RWPE1 (cell line): ENCODE data around the gene LYPD6.

Experiments used
- CTCF ChIA-PET: fragments of 350-600 bp; sonication (Branson Sonifier 250); formaldehyde crosslinking; extraction: SDS; loops from one replicate; lab custom pipeline; 2021; lab: Yijun Ruan, JAX
- POLR2A ChIA-PET: fragments of 400-600 bp; formaldehyde crosslinking; extraction: SDS; loops from one replicate; lab custom pipeline; 2020; ENCODE audit warnings: antibody characterized with exemption; ENCODE audit not compliant: low non-redundant PET; lab: Yijun Ruan, JAX
- DNase-seq: peaks from one replicate; pipeline ENCODE4 v3.0.0; 2012; ENCODE audit warnings: low spot score
- H3K27ac ChIP-seq: fragments of 450-650 bp; 2 replicates; pipeline ENCODE4 v1.5.1; 2017
- TF ChIP-seq, protein P1 (sequence below): fragments of 450-650 bp; conservative IDR thresholded peaks from 2 replicates; pipeline ENCODE4 v1.5.1; 2017; ENCODE audit warnings: low read depth, mild to moderate bottlenecking

The LYPD6 gene

DNA sequence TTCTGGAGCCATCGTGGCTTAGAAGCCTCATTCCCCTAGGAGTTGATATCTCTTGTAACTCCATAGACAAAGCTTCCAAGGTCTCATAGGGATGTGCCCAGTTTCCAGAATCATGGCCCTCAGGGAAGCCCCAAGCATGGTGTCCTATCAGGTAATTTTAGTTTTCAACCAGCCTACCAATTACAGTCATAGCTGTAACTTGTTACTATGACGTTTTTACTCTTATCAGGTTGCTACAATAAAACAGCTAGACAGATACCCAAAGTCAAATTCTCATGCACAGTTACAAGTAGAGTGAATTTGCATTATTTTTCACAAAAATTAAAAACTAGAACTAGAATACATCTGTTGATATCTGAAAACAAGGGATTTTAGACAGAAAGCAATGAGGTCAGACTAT is 8.9 kb downstream of the LYPD6 start:
- CTCF ChIA-PET = no interaction called here
- TF ChIP-seq, protein P1, sequence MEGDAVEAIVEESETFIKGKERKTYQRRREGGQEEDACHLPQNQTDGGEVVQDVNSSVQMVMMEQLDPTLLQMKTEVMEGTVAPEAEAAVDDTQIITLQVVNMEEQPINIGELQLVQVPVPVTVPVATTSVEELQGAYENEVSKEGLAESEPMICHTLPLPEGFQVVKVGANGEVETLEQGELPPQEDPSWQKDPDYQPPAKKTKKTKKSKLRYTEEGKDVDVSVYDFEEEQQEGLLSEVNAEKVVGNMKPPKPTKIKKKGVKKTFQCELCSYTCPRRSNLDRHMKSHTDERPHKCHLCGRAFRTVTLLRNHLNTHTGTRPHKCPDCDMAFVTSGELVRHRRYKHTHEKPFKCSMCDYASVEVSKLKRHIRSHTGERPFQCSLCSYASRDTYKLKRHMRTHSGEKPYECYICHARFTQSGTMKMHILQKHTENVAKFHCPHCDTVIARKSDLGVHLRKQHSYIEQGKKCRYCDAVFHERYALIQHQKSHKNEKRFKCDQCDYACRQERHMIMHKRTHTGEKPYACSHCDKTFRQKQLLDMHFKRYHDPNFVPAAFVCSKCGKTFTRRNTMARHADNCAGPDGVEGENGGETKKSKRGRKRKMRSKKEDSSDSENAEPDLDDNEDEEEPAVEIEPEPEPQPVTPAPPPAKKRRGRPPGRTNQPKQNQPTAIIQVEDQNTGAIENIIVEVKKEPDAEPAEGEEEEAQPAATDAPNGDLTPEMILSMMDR = no peak
- DNase-seq = no peak
- POLR2A ChIA-PET = no interaction called here
- no peak overlapping the region for H3K27ac ChIP-seq

DNA sequence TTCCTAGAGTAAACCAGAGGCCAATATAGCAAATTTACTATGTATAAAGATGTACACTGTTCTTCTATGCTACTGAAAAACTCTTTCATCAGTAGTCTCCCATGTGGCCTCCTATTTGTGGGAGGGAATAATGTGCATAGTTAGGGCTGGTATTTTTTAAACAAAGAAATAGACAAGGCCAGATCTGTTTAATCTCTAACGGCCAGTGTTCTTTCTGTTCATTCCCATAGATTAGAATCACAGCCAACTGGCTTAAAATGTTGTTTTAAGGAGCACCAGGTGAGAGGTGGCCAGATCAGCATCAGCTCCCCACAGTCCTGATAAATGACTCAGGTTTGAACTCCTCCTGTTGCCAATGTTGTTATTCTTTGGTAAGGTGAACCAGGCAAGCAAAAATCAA is 12.1 kb downstream of the LYPD6 start:
- CTCF ChIA-PET = no interaction called here
- POLR2A ChIA-PET = no interaction called here

DNA sequence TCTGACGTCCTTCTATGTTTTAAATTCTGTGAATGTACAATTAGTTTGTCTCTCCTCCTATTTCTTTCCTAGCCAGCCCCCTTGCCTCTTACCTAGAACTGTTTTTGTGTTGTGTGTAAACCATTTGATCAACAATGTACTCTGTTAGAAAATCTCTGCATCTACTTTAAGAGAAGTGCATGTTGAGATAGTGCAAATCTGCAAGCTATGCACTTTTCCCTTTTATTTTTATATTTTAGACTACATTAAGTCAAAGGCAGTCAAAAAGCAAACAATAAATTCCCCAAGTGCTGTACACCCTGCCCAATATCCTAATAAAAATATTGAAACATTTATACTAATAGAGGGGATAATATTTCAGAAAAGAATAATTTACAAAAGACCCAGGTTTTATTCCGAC is 13.7 kb downstream of the LYPD6 start:
- no peak for DNase-seq
- ChIA-PET CTCF (no interaction called here), POLR2A (no interaction called here)
- H3K27ac ChIP-seq = no peak overlapping the region
- TF ChIP-seq, protein P1 = no peak

More for the DNA sequence above, 12.1 kb downstream of the LYPD6 start:
- DNase-seq = no peak
- no peak overlapping the region for H3K27ac ChIP-seq
- TF ChIP-seq, protein P1 = no peak

DNA sequence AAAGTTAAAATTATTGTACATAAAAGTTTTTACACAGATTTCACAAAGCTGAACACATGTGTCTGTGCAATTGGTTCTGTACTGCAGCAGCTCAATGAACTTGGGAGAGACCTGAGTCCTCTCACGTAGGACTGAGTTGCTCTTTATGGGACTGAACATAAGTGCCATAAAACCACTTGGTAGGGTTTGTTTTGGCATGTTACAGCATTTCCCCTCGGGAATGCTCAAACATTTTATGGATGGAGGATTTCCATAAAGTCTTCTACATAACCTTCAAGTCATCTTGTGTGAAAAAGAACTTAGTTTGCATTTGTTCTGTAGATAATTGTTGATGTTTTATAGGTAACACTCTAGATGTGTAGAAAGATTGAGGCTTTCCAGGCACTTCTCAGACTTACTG is 15.9 kb downstream of the LYPD6 start:
- ChIA-PET POLR2A (no interaction called here), CTCF (no interaction called here)
- DNase-seq = no peak
- TF ChIP-seq, protein P1 = no peak
- no peak overlapping the region for H3K27ac ChIP-seq

DNA sequence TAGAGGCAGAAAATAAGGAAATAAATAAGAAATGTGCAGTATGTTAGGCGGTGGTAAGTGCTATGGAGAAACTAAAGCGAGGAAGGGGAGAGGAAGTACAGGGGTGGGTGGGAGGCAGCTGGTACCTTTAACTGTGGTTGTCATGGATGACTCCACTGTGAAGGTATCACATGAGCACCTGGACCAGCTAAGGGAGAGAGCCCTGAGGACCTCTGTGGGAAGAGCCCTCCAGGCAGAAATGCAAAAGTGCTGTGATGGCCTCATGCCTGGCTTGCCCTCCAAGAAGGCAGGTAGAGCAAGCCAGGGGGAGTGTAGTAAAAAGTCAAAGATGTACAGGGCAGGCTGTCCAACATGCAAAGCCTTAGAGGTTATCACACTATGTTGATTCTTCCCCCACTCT is 17.9 kb downstream of the LYPD6 start:
- ChIA-PET CTCF (no interaction called here), POLR2A (no interaction called here)
- H3K27ac ChIP-seq = no peak overlapping the region
- no peak for DNase-seq
- TF ChIP-seq, protein P1 = no peak

DNA sequence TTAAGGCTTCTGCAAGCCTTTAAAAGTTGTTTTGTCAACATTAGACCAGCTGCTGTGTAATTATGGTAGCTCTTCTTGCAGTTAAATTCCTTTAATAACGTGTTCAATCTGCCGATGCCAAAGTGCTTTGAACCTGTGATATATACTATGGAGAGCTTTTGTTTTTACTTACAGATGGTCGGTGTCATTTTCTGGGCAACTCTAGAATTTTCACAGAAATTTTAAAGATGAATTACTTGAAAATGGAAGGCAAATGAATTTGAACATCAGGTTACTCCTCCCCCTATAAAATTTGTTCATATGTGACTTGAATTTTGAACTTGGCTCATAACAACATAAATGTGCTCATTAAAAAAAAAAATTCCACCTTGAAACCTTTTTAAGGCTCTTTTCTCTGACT is 23.0 kb downstream of the LYPD6 start:
- ChIA-PET POLR2A (no interaction called here), CTCF (interaction anchor here (0.7 kb wide), 1 partner anchor 22 kb away, joined by 3 read pairs; no protein-coding TSS in a partner anchor)
- TF ChIP-seq, protein P1 = no peak
- H3K27ac ChIP-seq = no peak overlapping the region
- DNase-seq = no peak
